Panc1 (cell line): ENCODE results near the gene ACTL7B. TPM values are rescaled to one million over a fixed set of nuclear protein-coding genes. Genes with fewer than 3 reads are reported as not detected.
"Not testable (repeated sequence)": the region's sequence is repeated elsewhere in the genome, so short reads cannot be mapped to it uniquely, and the experiment has no call there.

Source experiments
- ATAC-seq: fragments of 200-7000 bp; cut with Tn5 transposase; 2 replicates; pipeline ENCODE4 v1.9.1; 2020; ENCODE audit warnings: mild to moderate bottlenecking, moderate library complexity
- BruUV-seq: library from RNA; stranded (reverse); fragments of 400-500 nt; replicated peaks from 2 replicates; lab custom pipeline; 2021; lab: Mats Ljungman, UMichigan
- CTCF ChIA-PET: fragments of 300-600 bp; sonication (Branson Sonifier 250); formaldehyde crosslinking; loops from one replicate; lab custom pipeline; 2022; ENCODE audit warnings: antibody characterized with exemption; lab: Charles Lee
- POLR2A ChIA-PET: fragments of 300-600 bp; sonication (Branson Sonifier 250); formaldehyde crosslinking; loops from one replicate; lab custom pipeline; 2022; ENCODE audit warnings: antibody characterized with exemption; lab: Charles Lee
- DNase-seq: peaks from one replicate; pipeline ENCODE4 v3.0.0-alpha.2; 2010; ENCODE audit warnings: low read depth, low spot score
- H3K27ac ChIP-seq: 2 replicates; pipeline ENCODE4 v1.5.1; 2011; ENCODE audit warnings: mild to moderate bottlenecking, low read length, inconsistent platforms
- H3K27me3 ChIP-seq: fragments of 200-500 bp; sonication (Bioruptor generic); 2 replicates; pipeline ENCODE4 v1.6.0; 2014; ENCODE audit warnings: low read length, inconsistent platforms; ENCODE audit not compliant: control insufficient read depth, insufficient read depth
- H3K36me3 ChIP-seq: fragments of 200-500 bp; sonication (Bioruptor generic); 2 replicates; pipeline ENCODE4 v1.5.1; 2014; ENCODE audit warnings: inconsistent platforms, mild to moderate bottlenecking, low read length, moderate library complexity; ENCODE audit not compliant: control insufficient read depth, insufficient read depth
- H3K4me1 ChIP-seq: 2 replicates; pipeline ENCODE4 v1.5.1; 2011; ENCODE audit warnings: inconsistent platforms, mild to moderate bottlenecking, low read length, moderate library complexity; ENCODE audit not compliant: control insufficient read depth, insufficient read depth
- H3K4me3 ChIP-seq, 2 experiments: 2 replicates each; pipeline ENCODE4 v1.5.1; 2011 to 2012; ENCODE audit warnings: low read depth in 2 of 2, low read length in 2 of 2, mild to moderate bottlenecking in 2 of 2, inconsistent platforms in 1 of 2, moderate library complexity in 1 of 2
- H3K9me3 ChIP-seq: fragments of 200-500 bp; sonication (Bioruptor generic); 2 replicates; pipeline ENCODE4 v1.5.1; 2014; ENCODE audit warnings: low read depth, mild to moderate bottlenecking, inconsistent platforms, low read length, moderate library complexity; ENCODE audit not compliant: control insufficient read depth, insufficient read depth
- POLR2AphosphoS5 ChIP-seq: IDR thresholded peaks from 2 replicates; pipeline ENCODE4 v1.6.1; 2012; ENCODE audit warnings: mild to moderate bottlenecking, low read depth, low read length, moderate library complexity
- REST ChIP-seq, 2 experiments: IDR thresholded peaks; 2 replicates each; pipeline ENCODE4 v1.6.1; 2011 to 2012; ENCODE audit warnings: low read depth in 2 of 2, control low read depth in 1 of 2, low read length in 1 of 2, mild to moderate bottlenecking in 1 of 2, moderate library complexity in 1 of 2; ENCODE audit not compliant: insufficient read depth in 1 of 2
- SIN3A ChIP-seq: IDR thresholded peaks from 2 replicates; pipeline ENCODE4 v1.6.1; 2012; ENCODE audit warnings: low read depth, mild to moderate bottlenecking, low read length, moderate library complexity, borderline replicate concordance; ENCODE audit not compliant: insufficient read depth
- TCF7L2 ChIP-seq: IDR thresholded peaks from 2 replicates; pipeline ENCODE4 v1.6.1; 2011; ENCODE audit warnings: mild to moderate bottlenecking, low read depth, low read length, inconsistent platforms
- in situ Hi-C: cut with HindIII; loops from 2 replicates; pipeline ENCODE4 v1.10.0; 2016; ENCODE audit warnings: low sequenced_read_pairs, low pct_unique_long_range_greater_than_20kb
- intact Hi-C: fragments of 100-400 bp; cut with micrococcal nuclease; formaldehyde crosslinking; loops from one replicate; pipeline ENCODE4 v1.10.0; 2022; ENCODE audit not compliant: unreplicated experiment
- total RNA-seq: library from RNA; stranded (reverse); gene quantifications from one replicate; pipeline ENCODE4 v1.2.1, GENCODE V29; 2021; ENCODE audit not compliant: unreplicated experiment
- TF ChIP-seq, protein P1 (sequence below): fragments of 450-650 bp; IDR thresholded peaks from 2 replicates; pipeline ENCODE4 v1.5.1; 2017; ENCODE audit warnings: mild to moderate bottlenecking

Gene ACTL7B
- total RNA-seq, 1 experiment from 2014 or later, result not detected

DNA sequence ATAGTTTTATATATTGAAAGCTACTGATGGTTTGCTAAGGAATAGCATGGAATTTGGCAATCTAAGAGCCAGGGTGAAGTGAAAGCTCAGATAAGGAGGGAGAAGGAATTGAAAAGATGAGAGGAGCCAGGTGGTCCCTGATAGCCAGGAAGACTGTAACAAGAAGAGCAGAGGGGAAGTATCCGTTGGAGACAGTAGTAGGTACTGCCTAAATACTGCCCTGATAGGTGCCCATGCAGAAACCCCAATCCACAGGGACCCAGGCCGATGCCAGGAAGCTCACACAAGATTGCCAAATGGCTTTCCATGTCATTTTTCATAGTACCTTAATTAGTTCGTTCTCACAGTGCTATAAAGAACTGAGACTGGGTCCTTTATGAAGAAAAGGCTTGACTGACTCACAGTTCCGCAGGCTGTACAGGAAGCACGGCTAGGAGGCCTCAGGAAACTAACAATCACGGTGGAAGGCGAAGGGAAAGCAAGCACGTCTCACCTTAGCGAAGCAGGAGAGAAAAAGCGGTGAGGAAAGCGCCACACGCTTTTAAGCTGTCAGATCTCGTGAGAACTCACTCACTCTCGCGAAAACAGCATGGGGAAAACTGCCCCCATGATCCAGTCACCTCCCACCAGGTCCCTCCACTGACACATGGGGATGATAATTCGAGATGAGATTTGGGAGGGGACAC lies 13.0 kb downstream of the ACTL7B start:
- intact Hi-C loops (no loop called here), in situ Hi-C loops (no loop called here)
- H3K4me1 ChIP-seq, result no peaks in the 10 kb centered on the region
- no peak overlapping the region for H3K27ac ChIP-seq
- no peaks in the 10 kb centered on the region for H3K27me3 ChIP-seq
- no peaks in the 10 kb centered on the region for H3K9me3 ChIP-seq
- CTCF ChIA-PET, result no interaction called here
- no peaks in the 10 kb centered on the region for H3K36me3 ChIP-seq
- no peak for TF ChIP-seq TCF7L2
- no peak for DNase-seq
- no peak for ATAC-seq
- POLR2A ChIA-PET, result no interaction called here
- no TSS peak for BruUV-seq
- no peak overlapping the region for H3K4me3 ChIP-seq

GRCh38 chr9:108839561-108839960 lies 16.2 kb downstream of the ACTL7B start:
- H3K27me3 ChIP-seq, H3K4me3 ChIP-seq, intact Hi-C loops, CTCF ChIA-PET, H3K4me1 ChIP-seq, H3K27ac ChIP-seq, POLR2A ChIA-PET, ATAC-seq, DNase-seq, BruUV-seq, in situ Hi-C loops, H3K36me3 ChIP-seq, H3K9me3 ChIP-seq: not testable (repeated sequence)

- POLR2A ChIA-PET, result no interaction called here
- no peak overlapping the region for H3K4me3 ChIP-seq
- DNase-seq (no peak), ATAC-seq (no peak)
- CTCF ChIA-PET, result no interaction called here
- BruUV-seq, result no TSS peak
- H3K9me3 ChIP-seq, result no peaks in the 10 kb centered on the region
- no peaks in the 10 kb centered on the region for H3K36me3 ChIP-seq
- in situ Hi-C loops (no loop called here), intact Hi-C loops (no loop called here)
- no peak overlapping the region for H3K27ac ChIP-seq
- TF ChIP-seq SIN3A (no peak), POLR2AphosphoS5 (no peak), REST (IDR thresholded peaks at IDR 0.05; ENCODE audit: insufficient read depth in 1 of 2, low read depth in 2 of 2, low read length in 1 of 2) (no peak), TCF7L2 (no peak)
- TF ChIP-seq, protein P1, sequence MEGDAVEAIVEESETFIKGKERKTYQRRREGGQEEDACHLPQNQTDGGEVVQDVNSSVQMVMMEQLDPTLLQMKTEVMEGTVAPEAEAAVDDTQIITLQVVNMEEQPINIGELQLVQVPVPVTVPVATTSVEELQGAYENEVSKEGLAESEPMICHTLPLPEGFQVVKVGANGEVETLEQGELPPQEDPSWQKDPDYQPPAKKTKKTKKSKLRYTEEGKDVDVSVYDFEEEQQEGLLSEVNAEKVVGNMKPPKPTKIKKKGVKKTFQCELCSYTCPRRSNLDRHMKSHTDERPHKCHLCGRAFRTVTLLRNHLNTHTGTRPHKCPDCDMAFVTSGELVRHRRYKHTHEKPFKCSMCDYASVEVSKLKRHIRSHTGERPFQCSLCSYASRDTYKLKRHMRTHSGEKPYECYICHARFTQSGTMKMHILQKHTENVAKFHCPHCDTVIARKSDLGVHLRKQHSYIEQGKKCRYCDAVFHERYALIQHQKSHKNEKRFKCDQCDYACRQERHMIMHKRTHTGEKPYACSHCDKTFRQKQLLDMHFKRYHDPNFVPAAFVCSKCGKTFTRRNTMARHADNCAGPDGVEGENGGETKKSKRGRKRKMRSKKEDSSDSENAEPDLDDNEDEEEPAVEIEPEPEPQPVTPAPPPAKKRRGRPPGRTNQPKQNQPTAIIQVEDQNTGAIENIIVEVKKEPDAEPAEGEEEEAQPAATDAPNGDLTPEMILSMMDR, result no peak
- no peaks in the 10 kb centered on the region for H3K4me1 ChIP-seq
- H3K27me3 ChIP-seq, result no peaks in the 10 kb centered on the region
Measured at GRCh38 chr9:108838017-108838416, 17.8 kb downstream of the ACTL7B start.
